GM12873 (cell line): ENCODE measurements around the gene CTXND1.

Source experiments
- CTCF ChIP-seq: IDR thresholded peaks from 2 replicates; pipeline ENCODE4 v1.5.1; 2012; ENCODE audit warnings: low read depth, mild to moderate bottlenecking, moderate library complexity, low read length, control low read depth; ENCODE audit not compliant: insufficient read depth; ENCODE audit errors: missing control alignments

The CTXND1 gene

GRCh38 chr15:80219955-80220354 is 32.1 kb downstream of the CTXND1 start:
- no peak for TF ChIP-seq CTCF

DNA sequence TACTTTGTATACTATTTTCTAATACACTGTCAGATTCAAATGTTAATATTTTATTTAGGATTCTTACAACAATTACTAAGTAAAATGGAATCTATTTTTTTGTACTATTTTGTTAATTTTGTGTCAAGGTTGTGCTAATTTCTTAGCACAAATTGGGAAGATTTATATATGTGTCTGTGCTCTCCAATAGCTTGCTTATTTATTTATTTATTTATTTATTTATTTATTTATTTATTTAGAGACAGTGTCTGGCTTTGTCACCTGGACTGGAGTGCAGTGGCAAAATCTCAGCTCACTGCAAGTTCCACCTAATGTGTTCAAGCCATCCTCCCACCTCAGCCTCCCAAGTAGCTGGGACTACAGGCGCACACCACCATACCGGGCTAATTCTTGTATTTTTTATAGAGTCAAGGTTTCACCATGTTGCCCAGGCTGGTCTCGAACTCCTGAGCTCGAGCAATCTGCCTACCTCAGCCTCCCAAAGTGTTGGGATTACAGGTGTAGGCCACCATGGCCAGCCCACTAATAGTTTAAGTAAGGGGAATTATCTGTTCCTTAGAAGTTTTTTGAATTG is 34.6 kb downstream of the CTXND1 start:
- TF ChIP-seq CTCF, result no peak

DNA sequence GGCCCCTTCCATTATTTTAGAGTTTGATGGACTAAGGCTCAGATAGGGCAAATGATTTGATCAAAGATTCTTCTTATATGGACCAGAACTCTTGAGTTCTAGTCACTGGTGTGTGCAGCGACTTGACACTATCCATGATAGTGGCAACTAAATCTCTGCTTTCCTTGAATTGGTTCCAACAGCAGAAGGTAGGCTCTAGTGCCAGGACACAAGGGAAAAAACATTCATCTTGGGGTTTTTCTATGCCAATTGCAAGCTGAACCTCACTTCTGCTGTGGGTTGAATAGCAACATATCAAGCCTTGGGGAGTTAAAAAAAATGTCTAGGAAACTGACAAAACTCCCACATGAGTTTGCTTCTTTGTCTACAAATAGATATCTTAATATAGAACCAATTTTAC is 35.1 kb downstream of the CTXND1 start:
- TF ChIP-seq CTCF, result no peak

- TF ChIP-seq CTCF, result no peak
Observed at GRCh38 chr15:80216141-80216540, 35.9 kb downstream of the CTXND1 start.

DNA sequence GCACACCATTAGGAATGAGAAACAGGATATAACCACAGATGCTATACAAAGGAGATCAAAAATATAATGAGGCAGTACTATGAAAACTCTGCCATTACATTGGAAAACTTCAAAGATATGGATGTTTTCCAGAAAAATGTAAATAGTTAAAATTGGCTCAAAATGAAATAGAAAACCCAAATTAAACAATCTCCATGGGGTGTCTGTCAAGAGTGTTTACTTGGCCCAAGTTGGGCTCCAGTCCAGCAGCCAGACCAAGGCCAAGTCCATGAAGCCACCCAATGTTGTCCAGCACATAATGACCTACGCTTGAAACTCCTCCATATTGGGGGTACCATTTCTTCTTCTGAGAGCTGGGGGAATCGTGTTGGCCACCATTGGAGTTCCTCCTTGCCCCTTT is 37.1 kb downstream of the CTXND1 start:
- no peak for TF ChIP-seq CTCF

- TF ChIP-seq CTCF, result no peak
Observed at GRCh38 chr15:80211976-80212375, 40.0 kb downstream of the CTXND1 start.

- TF ChIP-seq CTCF, result no peak
Observed at GRCh38 chr15:80210611-80211573, 41.1 kb downstream of the CTXND1 start.
